Measurements from ENCODE around the gene KMT5C.

KMT5C gene

DNA sequence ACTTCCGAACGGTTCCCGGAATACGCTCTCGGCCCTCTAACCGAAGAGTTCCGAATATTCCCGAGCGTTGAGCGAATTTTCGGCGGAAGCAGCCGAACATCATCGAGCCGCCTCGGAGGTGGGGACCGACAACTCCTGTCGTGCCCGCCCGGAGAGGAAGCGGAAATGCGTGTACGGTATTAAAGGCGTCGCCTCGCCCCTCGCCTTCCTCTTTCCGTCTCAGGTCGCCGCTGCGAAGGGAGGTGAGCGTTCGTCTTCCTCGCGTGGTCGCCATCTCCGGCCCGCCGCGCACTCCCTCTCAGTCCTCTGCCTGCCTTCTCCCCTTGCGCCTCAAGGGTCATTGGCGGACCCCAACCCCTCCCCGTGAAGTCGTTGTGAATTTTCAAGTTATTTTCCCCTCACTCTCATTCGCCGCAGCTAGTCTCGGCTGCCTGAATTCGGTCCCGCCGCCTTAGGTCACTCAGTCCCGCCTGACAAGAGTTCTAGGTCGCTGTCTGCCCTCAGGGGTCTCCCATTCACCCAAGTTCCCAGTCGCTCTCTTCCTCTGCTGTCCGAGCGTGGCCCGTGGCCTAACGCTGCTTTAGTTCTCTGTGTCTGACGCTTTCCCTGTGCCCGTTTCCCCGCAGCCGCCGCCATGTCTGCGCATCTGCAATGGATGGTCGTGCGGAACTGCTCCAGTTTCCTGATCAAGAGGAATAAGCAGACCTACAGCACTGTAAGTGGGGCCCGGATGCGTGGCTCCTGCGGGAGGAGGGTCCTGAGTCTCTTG is 46.2 kb downstream of the KMT5C start, which contains the start of gene RPL28 (continued):
- TF ChIP-seq ZNF561 (tag by site-specific recombination; IDR thresholded peaks at IDR 0.05; ENCODE audit: borderline replicate concordance) (peak; percentile 58; the same call in 1 of the 2 replicates), ZNF792 (tag by site-specific recombination; IDR thresholded peaks at IDR 0.05) (peak; percentile 73; the same call in 1 of the 2 replicates), ZNF629 (tag by site-specific recombination; IDR thresholded peaks at IDR 0.05) (peak; percentile 77), ZNF23 (tag by site-specific recombination; IDR thresholded peaks at IDR 0.05; ENCODE audit: borderline replicate concordance) (no peak; the same call in 1 of the 2 replicates), ZNF121 (tag by site-specific recombination; IDR thresholded peaks at IDR 0.05) (no peak), ZNF16 (tag by site-specific recombination; IDR thresholded peaks at IDR 0.05; ENCODE audit: low read depth) (0 out of 2 replicates have a peak, but pooled peaks have one; percentile 42), ZNF248 (tag by site-specific recombination; IDR thresholded peaks at IDR 0.05) (no peak), ZNF146 (tag by site-specific recombination; IDR thresholded peaks at IDR 0.05) (0 out of 2 replicates have a peak, but pooled peaks have one; percentile 10), GLI2 (tag by site-specific recombination; IDR thresholded peaks at IDR 0.05; ENCODE audit: borderline replicate concordance, low read depth) (no peak), ZNF785 (tag by site-specific recombination; IDR thresholded peaks at IDR 0.05) (peak; percentile 70; the same call in 1 of the 2 replicates), SP7 (tag by site-specific recombination; IDR thresholded peaks at IDR 0.05) (peak; percentile 77), GLI4 (tag by site-specific recombination; IDR thresholded peaks at IDR 0.05) (peak; percentile 93), HOXC10 (CRISPR knock-in tag; IDR thresholded peaks at IDR 0.05) (peak; percentile 86; the same call in 1 of the 2 replicates), ZNF140 (tag by site-specific recombination; IDR thresholded peaks at IDR 0.05) (no peak), ZBTB7A (tag by site-specific recombination; IDR thresholded peaks at IDR 0.05; ENCODE audit: low read depth) (0 out of 2 replicates have a peak, but pooled peaks have one; percentile 34), KLF16 (tag by site-specific recombination; IDR thresholded peaks at IDR 0.05) (peak; percentile 86)
- TF ChIP-seq, protein P1, sequence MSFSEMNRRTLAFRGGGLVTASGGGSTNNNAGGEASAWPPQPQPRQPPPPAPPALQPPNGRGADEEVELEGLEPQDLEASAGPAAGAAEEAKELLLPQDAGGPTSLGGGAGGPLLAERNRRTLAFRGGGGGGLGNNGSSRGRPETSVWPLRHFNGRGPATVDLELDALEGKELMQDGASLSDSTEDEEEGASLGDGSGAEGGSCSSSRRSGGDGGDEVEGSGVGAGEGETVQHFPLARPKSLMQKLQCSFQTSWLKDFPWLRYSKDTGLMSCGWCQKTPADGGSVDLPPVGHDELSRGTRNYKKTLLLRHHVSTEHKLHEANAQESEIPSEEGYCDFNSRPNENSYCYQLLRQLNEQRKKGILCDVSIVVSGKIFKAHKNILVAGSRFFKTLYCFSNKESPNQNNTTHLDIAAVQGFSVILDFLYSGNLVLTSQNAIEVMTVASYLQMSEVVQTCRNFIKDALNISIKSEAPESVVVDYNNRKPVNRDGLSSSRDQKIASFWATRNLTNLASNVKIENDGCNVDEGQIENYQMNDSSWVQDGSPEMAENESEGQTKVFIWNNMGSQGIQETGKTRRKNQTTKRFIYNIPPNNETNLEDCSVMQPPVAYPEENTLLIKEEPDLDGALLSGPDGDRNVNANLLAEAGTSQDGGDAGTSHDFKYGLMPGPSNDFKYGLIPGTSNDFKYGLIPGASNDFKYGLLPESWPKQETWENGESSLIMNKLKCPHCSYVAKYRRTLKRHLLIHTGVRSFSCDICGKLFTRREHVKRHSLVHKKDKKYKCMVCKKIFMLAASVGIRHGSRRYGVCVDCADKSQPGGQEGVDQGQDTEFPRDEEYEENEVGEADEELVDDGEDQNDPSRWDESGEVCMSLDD (tag by site-specific recombination; IDR thresholded peaks at IDR 0.05), result 0 out of 2 replicates have a peak, but pooled peaks have one; percentile 53
- TF ChIP-seq, protein P2, sequence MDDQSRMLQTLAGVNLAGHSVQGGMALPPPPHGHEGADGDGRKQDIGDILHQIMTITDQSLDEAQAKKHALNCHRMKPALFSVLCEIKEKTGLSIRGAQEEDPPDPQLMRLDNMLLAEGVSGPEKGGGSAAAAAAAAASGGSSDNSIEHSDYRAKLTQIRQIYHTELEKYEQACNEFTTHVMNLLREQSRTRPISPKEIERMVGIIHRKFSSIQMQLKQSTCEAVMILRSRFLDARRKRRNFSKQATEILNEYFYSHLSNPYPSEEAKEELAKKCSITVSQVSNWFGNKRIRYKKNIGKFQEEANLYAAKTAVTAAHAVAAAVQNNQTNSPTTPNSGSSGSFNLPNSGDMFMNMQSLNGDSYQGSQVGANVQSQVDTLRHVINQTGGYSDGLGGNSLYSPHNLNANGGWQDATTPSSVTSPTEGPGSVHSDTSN (CRISPR knock-in tag; IDR thresholded peaks at IDR 0.05), result peak; percentile 90; the same call in 1 of the 2 replicates
- TF ChIP-seq, protein P3, sequence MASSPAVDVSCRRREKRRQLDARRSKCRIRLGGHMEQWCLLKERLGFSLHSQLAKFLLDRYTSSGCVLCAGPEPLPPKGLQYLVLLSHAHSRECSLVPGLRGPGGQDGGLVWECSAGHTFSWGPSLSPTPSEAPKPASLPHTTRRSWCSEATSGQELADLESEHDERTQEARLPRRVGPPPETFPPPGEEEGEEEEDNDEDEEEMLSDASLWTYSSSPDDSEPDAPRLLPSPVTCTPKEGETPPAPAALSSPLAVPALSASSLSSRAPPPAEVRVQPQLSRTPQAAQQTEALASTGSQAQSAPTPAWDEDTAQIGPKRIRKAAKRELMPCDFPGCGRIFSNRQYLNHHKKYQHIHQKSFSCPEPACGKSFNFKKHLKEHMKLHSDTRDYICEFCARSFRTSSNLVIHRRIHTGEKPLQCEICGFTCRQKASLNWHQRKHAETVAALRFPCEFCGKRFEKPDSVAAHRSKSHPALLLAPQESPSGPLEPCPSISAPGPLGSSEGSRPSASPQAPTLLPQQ (tag by site-specific recombination; IDR thresholded peaks at IDR 0.05), result peak; percentile 90

DNA sequence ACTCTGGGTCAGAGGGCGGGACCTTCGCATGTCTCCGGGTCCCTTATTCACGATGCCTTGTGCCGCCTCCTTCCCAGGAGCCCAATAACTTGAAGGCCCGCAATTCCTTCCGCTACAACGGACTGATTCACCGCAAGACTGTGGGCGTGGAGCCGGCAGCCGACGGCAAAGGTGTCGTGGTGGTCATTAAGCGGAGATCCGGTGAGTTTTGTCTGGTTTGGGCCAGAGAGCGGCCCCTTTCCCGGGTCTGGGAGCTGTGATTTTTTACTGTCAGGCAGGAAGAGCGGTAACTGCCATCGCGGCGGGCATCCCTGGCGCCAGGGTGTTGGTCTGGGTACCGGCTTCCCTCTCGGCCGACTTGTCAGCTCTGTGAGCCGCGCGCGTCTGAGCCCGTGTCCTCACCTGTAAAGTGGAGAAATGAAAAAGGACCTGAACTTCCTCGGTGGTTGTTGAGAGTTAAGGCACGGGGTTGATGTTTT is 46.9 kb downstream of the KMT5C start:
- Histone ChIP-seq H3K9me3 (ENCODE audit: control insufficient read depth, insufficient read depth, low read depth, low read length) (no peaks in the 10 kb centered on the region), H3K27ac (ENCODE audit: extremely low read depth, low read depth, low read length) (peak overlapping the region; percentile 84), H3K4me3 (ENCODE audit: low read depth, low read length) (peak overlapping the region; percentile 94), H3K36me3 (ENCODE audit: control insufficient read depth in 2 of 2, insufficient read depth in 1 of 2, low read length in 2 of 2) (peaks cover 8 to 53% of the 10 kb centered on the region in 2 experiments), H3K4me1 (ENCODE audit: control insufficient read depth, insufficient read depth, low read length) (peaks cover 27% of the 10 kb centered on the region)
- CTCF ChIA-PET, result interaction anchor here (1.0 to 1.3 kb wide), 2 partner anchors 95 to 220 kb away, joined by 4 read pairs; partner anchors contain the start of gene ZNF865
- TF ChIP-seq ZNF132 (tag by site-specific recombination; IDR thresholded peaks at IDR 0.05; ENCODE audit: borderline replicate concordance), result no peak
- TF ChIP-seq SP2 (tag by site-specific recombination; IDR thresholded peaks at IDR 0.05), result peak; percentile 49
- no peak for TF ChIP-seq ZNF248 (tag by site-specific recombination; IDR thresholded peaks at IDR 0.05)
- TF ChIP-seq KLF1 (tag by site-specific recombination; IDR thresholded peaks at IDR 0.05), result no peak
- peak; percentile 8 for TF ChIP-seq ZNF335 (tag by site-specific recombination; conservative IDR thresholded peaks at IDR 0.05)
- POLR2A ChIA-PET, result interaction anchor here (0.7 to 7.3 kb wide), 9 partner anchors 13 to 213 kb away, joined by 3 to 78 read pairs (median 6); partner anchors contain the start of genes FIZ1, HSPBP1, IL11 and KMT5C
